CD14-positive monocyte (primary cell): ENCODE measurements around the gene ORMDL2. TPM values are rescaled to one million over a fixed set of nuclear protein-coding genes. Genes with fewer than 3 reads are reported as not detected.

ENCODE experiments used
- DNase-seq, 3 donors: peaks; one replicate each; pipeline ENCODE4 v3.0.0-alpha.2; 2011 to 2022
- H2AFZ ChIP-seq: 2 replicates; pipeline ENCODE4 v1.6.0; 2012; ENCODE audit warnings: mild to moderate bottlenecking, low read depth, low read length, inconsistent platforms; ENCODE audit not compliant: insufficient read depth, poor library complexity, severe bottlenecking
- H3K27ac ChIP-seq, 2 donors: 1 replicate in 1 of 2; 2 replicates in 1 of 2; pipeline ENCODE4 v1.5.1; 2012 to 2013; ENCODE audit warnings: low read length in 2 of 2, control low read depth in 1 of 2, inconsistent platforms in 1 of 2, low read depth in 1 of 2, mild to moderate bottlenecking in 1 of 2
- H3K27me3 ChIP-seq, 2 donors: one replicate each; pipeline versions ENCODE4 v1.6.0 to v1.6.1; 2011 to 2013; ENCODE audit warnings: low read length in 2 of 2; ENCODE audit not compliant: control insufficient read depth in 2 of 2, insufficient read depth in 2 of 2
- H3K36me3 ChIP-seq, 2 donors: replicated peaks in 1 of 2; 1 replicate in 1 of 2; 2 replicates in 1 of 2; pipeline versions ENCODE4 v1.5.1 to v1.6.1; 2012 to 2013; ENCODE audit warnings: low read length in 2 of 2, control low read depth in 1 of 2, inconsistent platforms in 1 of 2, mild to moderate bottlenecking in 1 of 2; ENCODE audit not compliant: insufficient read depth in 2 of 2, control insufficient read depth in 1 of 2
- H3K4me1 ChIP-seq, 2 donors: 1 replicate in 1 of 2; 2 replicates in 1 of 2; pipeline versions ENCODE4 v1.5.1 to v1.6.1; 2012 to 2013; ENCODE audit warnings: low read length in 2 of 2, control low read depth in 1 of 2, inconsistent platforms in 1 of 2, mild to moderate bottlenecking in 1 of 2, moderate library complexity in 1 of 2; ENCODE audit not compliant: insufficient read depth in 2 of 2, control insufficient read depth in 1 of 2
- H3K4me2 ChIP-seq: replicated peaks from 2 replicates; pipeline ENCODE3; 2012; ENCODE audit warnings: low read length, moderate library complexity, mild to moderate bottlenecking; ENCODE audit not compliant: poor library complexity, severe bottlenecking; ENCODE audit errors: extremely low read depth
- H3K4me3 ChIP-seq, 3 experiments: fragments of 200-600 bp in 1 of 3; sonication (generic) in 1 of 3; replicated peaks in 1 of 3; 1 replicate in 2 of 3; 2 replicates in 1 of 3; pipeline ENCODE4 v1.5.1; 2011 to 2013; ENCODE audit warnings: low read length in 3 of 3, mild to moderate bottlenecking in 3 of 3, control low read depth in 2 of 3, low read depth in 2 of 3, inconsistent platforms in 1 of 3, moderate library complexity in 1 of 3
- H3K79me2 ChIP-seq: 2 replicates; pipeline ENCODE4 v1.6.0; 2012; ENCODE audit warnings: mild to moderate bottlenecking, control low read depth, inconsistent platforms, low read length, moderate library complexity; ENCODE audit not compliant: insufficient read depth
- H3K9ac ChIP-seq: 2 replicates; pipeline ENCODE4 v1.6.0; 2017; ENCODE audit warnings: low read length, mild to moderate bottlenecking; ENCODE audit not compliant: insufficient read depth, poor library complexity, severe bottlenecking
- H3K9me3 ChIP-seq, 2 donors: replicated peaks in 1 of 2; 1 replicate in 1 of 2; 2 replicates in 1 of 2; pipeline versions ENCODE4 v1.5.1 to v1.6.1; 2012 to 2013; ENCODE audit warnings: low read length in 2 of 2, control low read depth in 1 of 2; ENCODE audit not compliant: control insufficient read depth in 1 of 2, insufficient read depth in 1 of 2
- H4K20me1 ChIP-seq: 2 replicates; pipeline ENCODE4 v1.6.0; 2012; ENCODE audit warnings: mild to moderate bottlenecking, low read length, control low read depth, moderate library complexity; ENCODE audit not compliant: insufficient read depth
- H3K27ac Mint-ChIP-seq, 7 donors: one replicate each; pipeline ENCODE4 v1.8.0; 2020; ENCODE audit warnings: mild to moderate bottlenecking in 7 of 7, mixed read lengths in 7 of 7, moderate library complexity in 6 of 7, inconsistent platforms in 2 of 7
- H3K27me3 Mint-ChIP-seq, 3 donors: one replicate each; pipeline ENCODE4 v1.8.0; 2021 to 2022; ENCODE audit warnings: low read depth in 3 of 3, mild to moderate bottlenecking in 3 of 3, mixed read lengths in 3 of 3, moderate library complexity in 3 of 3, inconsistent platforms in 1 of 3
- H3K36me3 Mint-ChIP-seq, 2 donors: one replicate each; pipeline ENCODE4 v1.8.0; 2020; ENCODE audit warnings: mixed read lengths in 2 of 2, inconsistent platforms in 1 of 2, mild to moderate bottlenecking in 1 of 2
- H3K4me1 Mint-ChIP-seq: one replicate; pipeline ENCODE4 v1.8.0; 2020; ENCODE audit warnings: mild to moderate bottlenecking, mixed read lengths
- H3K4me3 Mint-ChIP-seq, 2 donors: one replicate each; pipeline ENCODE4 v1.8.0; 2020; ENCODE audit warnings: mild to moderate bottlenecking in 2 of 2, mixed read lengths in 2 of 2, moderate library complexity in 1 of 2
- H3K9me3 Mint-ChIP-seq, 7 donors: one replicate each; pipeline ENCODE4 v1.8.0; 2020 to 2022; ENCODE audit warnings: mixed read lengths in 7 of 7, mild to moderate bottlenecking in 6 of 7, moderate library complexity in 6 of 7, inconsistent platforms in 2 of 7
- CTCF ChIP-seq: fragments of 200-600 bp; IDR thresholded peaks from one replicate; pipeline ENCODE4 v1.8.0; 2022; ENCODE audit warnings: antibody characterized with exemption, mild to moderate bottlenecking
- WGBS: methylation state at CpG from one replicate; pipeline ENCODE4 v1.1.5; 2013; ENCODE audit warnings: missing lambda C conversion rate; ENCODE audit not compliant: insufficient coverage; 5-methylcytosine and 5-hydroxymethylcytosine counted together
- intact Hi-C, 2 donors: fragments of 100-400 bp; cut with micrococcal nuclease; formaldehyde crosslinking; loops; one replicate each; pipeline versions ENCODE4 v1.15.0 to v1.15.1; 2023
- polyA plus RNA-seq, 3 donors: library from polyadenylated mRNA; depleted of rRNA in 1 of 3; unstranded in 2 of 3; stranded (reverse) in 1 of 3; fragments of 300-500 nt in 2 of 3; fragments of >200 nt in 1 of 3; fragmentation: Illumina TruSeq in 2 of 3; gene quantifications; 1 replicate in 2 of 3; 2 replicates in 1 of 3; pipeline ENCODE4 v1.2.3, GENCODE V29; 2012 to 2021

Gene ORMDL2
- polyA plus RNA-seq, 3 donors, result 15.5 to 140 (median 137) TPM

GRCh38 chr12:55777856-55778255 lies 40.0 kb upstream of the ORMDL2 start:
- no peak overlapping the region for H3K9ac ChIP-seq
- 100% methylated on average over 1 of the region's 3 CpGs for WGBS
- H3K4me2 ChIP-seq, result no peak overlapping the region
- Mint-ChIP-seq H3K4me3 (no peak overlapping the region), H3K27ac (peak overlapping the region in 1 of 7 donors; percentile 10), H3K4me1 (no peaks in the 10 kb centered on the region), H3K36me3 (peaks cover 64 to 84% of the 10 kb centered on the region in 2 donors), H3K9me3 (no peaks in the 10 kb centered on the region), H3K27me3 (no peaks in the 10 kb centered on the region)
- H3K79me2 ChIP-seq, result no peaks in the 10 kb centered on the region
- H3K27ac ChIP-seq, result no peak overlapping the region
- H3K4me3 ChIP-seq, result no peak overlapping the region
- H3K4me1 ChIP-seq, result no peaks in the 10 kb centered on the region
- no peak for DNase-seq
- no peak for TF ChIP-seq CTCF
- H2AFZ ChIP-seq, result no peak overlapping the region
- intact Hi-C loops, result no loop called here
- no peaks in the 10 kb centered on the region for H3K9me3 ChIP-seq
- peaks cover 9% of the 10 kb centered on the region for H4K20me1 ChIP-seq
- H3K27me3 ChIP-seq, result no peaks in the 10 kb centered on the region
- H3K36me3 ChIP-seq, result peaks cover 51 to 100% of the 10 kb centered on the region in 2 donors

- peaks cover 75 to 89% of the 10 kb centered on the region in 2 donors for H3K36me3 Mint-ChIP-seq
- no peak for TF ChIP-seq CTCF
- H3K36me3 ChIP-seq, result peaks cover 71 to 100% of the 10 kb centered on the region in 2 donors
- H3K27ac Mint-ChIP-seq, result no peak overlapping the region
- H3K4me1 ChIP-seq, result no peaks in the 10 kb centered on the region
- no peaks in the 10 kb centered on the region for H3K9me3 ChIP-seq
- H3K4me2 ChIP-seq, result no peak overlapping the region
- peak in 1 of 3 donors; percentile 29 for DNase-seq
- no peaks in the 10 kb centered on the region for H3K9me3 Mint-ChIP-seq
- H3K9ac ChIP-seq, result no peak overlapping the region
- no peaks in the 10 kb centered on the region for H3K4me1 Mint-ChIP-seq
- no peak overlapping the region for H3K4me3 ChIP-seq
- H2AFZ ChIP-seq, result no peak overlapping the region
- H3K27me3 Mint-ChIP-seq, result no peaks in the 10 kb centered on the region
- no peak overlapping the region for H3K4me3 Mint-ChIP-seq
- peaks cover 9% of the 10 kb centered on the region for H4K20me1 ChIP-seq
- WGBS, result no CpG with 5 or more reads among the region's 2 CpGs
- no peaks in the 10 kb centered on the region for H3K27me3 ChIP-seq
- no peak overlapping the region for H3K27ac ChIP-seq
- H3K79me2 ChIP-seq, result no peaks in the 10 kb centered on the region
- intact Hi-C loops, result no loop called here
These were observed 37.2 kb upstream of the ORMDL2 start for GRCh38 chr12:55780685-55781084.
